Activated T-helper 9 cell treated with anti-CD3 and anti-CD28 coated beads, Interleukin-2, amount 50 U/mL, for 16 hours (primary cell): Measurements from ENCODE around the gene KIAA1755.

Source experiments
- DNase-seq: peaks from one replicate; pipeline ENCODE4 v3.0.0-alpha.2; 2020; ENCODE audit warnings: low read depth

The KIAA1755 gene

DNA sequence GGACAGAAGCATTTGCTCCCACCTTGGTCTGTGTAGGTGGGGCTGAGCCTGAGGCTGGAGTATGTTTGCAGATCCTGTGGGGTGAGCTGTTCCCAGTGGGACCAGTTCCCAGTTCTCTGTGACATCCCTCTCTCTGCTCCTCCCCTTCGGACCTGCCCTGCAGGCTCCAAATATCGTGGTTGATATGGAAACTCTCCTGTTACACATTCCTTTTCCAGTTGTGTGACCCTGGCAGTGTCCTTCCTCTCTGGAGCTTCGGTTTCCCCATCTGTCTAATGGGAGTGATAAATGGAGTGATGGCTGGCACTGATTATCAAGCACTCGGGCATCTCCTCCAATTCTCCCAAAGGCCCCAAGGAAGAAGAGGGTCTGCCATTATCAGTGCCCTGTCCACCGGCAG is 79.8 kb downstream of the KIAA1755 start:
- DNase-seq = no peak

- no peak for DNase-seq
Observed at GRCh38 chr20:38179846-38180245, 80.7 kb downstream of the KIAA1755 start.

DNA sequence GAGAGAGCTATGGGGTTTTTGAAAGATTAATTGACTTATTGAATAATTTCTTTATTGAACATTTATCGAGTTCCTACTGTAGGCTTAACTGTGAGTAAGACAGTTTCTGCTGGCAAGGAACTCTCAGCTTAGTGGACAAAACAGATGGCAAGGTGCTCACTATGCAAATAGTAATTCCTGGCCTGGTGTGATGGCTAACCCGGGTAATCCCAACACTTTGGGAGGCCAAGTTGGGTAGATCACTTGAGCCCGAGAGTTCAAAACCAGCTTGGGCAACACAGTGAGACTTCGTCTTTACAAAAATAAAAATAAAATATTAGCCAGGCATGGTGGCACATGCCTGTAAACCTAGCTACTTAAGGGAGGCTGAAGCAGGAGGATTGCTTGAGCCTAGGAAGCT is 82.0 kb downstream of the KIAA1755 start:
- no peak for DNase-seq

DNA sequence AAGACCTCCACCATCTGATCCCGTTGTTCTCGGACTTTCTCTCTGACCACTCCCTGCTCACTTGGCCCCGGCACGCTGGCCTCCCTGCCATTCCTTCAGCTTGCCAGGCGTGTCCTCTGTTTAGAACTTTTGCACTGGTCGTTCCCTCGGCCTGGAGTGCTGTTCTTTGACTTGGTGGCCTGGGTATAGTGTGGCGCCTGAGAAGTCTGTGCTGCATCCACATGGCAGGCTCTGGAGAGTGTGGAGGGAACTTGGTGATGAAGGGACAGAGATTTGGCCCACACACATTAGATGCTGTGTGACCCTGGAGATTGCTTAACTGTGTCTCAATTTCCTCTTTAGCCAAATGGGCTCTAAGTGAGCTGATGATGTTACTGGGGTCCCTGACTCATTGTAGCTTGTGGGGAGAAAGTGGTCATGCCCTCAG is 82.5 kb downstream of the KIAA1755 start:
- no peak for DNase-seq

GRCh38 chr20:38177201-38177600 is 83.3 kb downstream of the KIAA1755 start:
- no peak for DNase-seq

GRCh38 chr20:38175304-38176180 is 85.0 kb downstream of the KIAA1755 start:
- no peak for DNase-seq

- no peak for DNase-seq
Observed at GRCh38 chr20:38173237-38174156, 87.0 kb downstream of the KIAA1755 start.

DNA sequence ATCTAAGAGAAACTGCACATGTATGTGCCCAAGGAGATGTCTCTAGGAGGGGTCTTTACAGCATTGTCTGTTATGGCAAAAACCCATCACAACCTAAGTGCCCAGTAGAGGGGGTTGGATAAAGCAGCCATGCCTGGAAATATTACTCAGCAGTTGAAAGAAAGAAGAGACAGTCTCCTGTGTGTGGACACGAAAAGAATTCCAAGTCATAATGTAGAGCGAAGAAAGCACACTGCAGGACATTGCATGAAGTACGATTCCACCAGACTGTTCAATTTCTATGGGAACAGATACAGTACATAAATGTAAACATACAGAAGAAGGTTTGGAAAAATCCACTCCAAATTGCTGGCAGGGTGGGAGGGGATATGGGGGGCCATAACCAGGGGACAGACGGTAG is 88.1 kb downstream of the KIAA1755 start:
- no peak for DNase-seq

DNA sequence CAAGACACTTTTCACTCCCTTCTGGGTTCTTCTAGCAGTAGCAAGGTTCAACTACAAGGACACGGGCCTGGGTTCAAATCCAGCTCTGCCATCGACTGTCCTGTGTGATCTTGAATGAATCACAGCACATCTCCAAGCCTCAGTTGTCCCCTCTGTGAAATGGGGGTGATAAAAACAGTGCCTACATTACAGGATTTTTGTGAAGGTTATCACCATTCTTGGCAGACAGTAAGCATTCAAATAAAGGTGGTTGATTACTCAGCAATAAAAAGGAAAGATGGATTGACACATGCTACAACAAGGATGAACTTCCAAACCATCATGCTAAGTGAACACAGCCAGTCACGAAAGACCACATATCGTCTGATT is 88.9 kb downstream of the KIAA1755 start:
- DNase-seq = no peak

GRCh38 chr20:38170826-38171674 is 89.5 kb downstream of the KIAA1755 start:
- DNase-seq = no peak

- DNase-seq = no peak
Observed at GRCh38 chr20:38170219-38170825, 90.2 kb downstream of the KIAA1755 start.

DNA sequence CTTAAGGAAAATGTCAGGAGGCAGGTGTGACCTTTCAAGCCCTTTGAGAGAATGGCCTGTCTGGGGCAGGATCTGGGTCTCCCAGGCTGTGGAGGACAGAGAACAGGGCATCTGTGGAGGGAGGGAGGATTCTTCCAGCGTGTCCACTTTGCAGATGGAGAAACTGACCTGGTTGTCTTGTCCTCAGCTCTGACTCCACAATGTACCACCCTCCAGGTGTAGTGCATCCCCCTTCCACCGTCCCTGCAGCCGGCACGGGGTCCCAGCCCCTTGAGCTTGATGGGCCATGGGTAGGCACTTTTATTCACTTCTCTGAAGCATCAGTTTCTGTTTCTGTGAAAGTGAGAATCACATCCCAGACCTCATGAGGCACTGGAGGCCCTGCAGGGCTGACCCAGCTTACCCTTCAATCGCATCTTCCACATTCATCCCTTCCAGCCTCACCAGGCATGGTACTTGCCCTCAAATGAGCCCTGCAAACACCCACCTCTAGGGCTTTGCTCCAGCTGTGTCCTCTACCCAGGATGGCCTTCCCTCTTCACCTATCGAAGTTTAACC is 90.8 kb downstream of the KIAA1755 start:
- DNase-seq = no peak

GRCh38 chr20:38168791-38169589 is 91.5 kb downstream of the KIAA1755 start:
- no peak for DNase-seq

GRCh38 chr20:38167851-38168760 is 92.4 kb downstream of the KIAA1755 start:
- no peak for DNase-seq

DNA sequence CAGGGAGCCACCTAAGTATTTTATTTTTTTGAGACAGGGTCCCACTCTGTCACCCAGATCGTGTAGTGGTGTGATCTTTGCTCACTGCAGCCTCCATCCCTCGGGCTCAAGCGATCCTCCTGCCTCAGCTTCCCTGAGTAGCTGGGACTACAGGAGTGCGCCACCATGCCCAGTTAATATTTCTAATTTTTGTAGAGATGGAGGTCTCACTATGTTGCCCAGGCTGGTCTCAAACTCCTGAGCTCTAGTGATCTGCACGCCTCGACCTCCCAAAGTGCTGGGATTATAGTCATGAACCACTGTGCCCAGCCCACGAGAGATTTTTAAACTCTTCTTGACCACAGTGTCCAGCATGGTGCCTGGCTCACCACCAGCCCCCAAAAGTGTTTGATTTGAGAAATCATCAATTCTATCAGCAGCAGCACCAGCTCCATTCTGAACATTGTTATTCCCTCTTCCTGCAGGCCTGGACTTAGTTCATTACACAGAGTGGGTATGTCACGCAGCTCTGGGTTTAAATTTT is 93.1 kb downstream of the KIAA1755 start:
- DNase-seq = no peak

DNA sequence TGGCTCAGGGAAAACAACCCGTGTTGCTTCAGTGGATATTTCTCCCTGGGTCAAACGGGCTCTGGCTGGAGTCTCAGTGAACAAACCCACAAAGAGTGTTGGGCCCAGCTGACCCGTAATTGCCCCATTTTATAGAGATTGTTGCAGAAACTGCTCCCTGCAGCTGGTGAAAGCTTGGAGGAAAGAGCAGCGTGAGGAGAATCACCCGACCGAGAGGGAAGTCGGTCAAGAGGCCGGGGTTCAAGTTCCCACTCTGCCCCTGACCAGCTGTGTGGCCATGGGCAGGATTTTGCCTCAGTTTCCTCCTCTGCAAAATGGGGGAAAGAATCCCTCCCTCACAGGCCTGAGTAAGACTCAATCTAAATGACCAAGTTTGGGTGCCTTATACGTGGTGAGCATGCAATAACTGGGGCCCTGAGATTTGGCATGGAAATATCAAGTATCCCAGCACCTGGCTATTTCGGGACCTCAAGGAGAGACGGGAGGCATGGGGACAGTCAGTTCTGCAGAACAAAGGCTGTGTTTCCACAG is 93.8 kb downstream of the KIAA1755 start:
- DNase-seq = no peak

DNA sequence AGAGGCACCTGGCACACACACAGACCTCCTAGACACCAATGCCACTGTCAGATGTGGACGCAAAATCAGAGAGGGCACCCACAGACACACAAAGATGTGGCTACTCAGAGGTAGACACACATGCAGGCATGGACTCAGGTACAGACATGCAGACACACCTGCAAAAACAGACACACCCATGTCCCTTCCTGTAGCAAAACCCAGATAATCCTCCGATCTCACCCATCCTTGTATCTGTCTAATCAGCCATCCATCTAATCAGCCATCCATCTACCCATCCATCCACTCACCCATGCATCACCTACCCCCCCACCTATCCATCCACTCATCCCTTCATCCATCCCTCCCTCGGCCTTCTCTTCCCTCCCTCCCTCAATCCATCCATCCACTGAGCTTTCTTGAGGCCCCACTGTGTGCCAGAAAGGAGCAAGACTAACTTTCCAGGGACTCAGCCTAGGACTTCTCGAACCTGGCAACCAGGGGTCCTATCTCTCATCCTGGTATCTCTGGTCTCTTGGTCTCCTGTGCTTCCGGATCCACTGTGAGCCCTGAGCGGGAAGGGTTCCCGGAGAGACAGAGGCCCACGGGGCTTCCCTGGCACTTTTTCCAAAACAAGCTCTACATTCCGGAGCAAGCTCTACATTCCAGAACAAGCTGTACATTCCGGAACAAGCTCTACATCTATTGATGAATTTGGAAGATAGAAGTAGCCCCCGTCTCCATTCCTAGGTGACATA is 94.4 kb downstream of the KIAA1755 start:
- no peak for DNase-seq
